ENCODE results near the gene EXOC6.

The EXOC6 gene

DNA sequence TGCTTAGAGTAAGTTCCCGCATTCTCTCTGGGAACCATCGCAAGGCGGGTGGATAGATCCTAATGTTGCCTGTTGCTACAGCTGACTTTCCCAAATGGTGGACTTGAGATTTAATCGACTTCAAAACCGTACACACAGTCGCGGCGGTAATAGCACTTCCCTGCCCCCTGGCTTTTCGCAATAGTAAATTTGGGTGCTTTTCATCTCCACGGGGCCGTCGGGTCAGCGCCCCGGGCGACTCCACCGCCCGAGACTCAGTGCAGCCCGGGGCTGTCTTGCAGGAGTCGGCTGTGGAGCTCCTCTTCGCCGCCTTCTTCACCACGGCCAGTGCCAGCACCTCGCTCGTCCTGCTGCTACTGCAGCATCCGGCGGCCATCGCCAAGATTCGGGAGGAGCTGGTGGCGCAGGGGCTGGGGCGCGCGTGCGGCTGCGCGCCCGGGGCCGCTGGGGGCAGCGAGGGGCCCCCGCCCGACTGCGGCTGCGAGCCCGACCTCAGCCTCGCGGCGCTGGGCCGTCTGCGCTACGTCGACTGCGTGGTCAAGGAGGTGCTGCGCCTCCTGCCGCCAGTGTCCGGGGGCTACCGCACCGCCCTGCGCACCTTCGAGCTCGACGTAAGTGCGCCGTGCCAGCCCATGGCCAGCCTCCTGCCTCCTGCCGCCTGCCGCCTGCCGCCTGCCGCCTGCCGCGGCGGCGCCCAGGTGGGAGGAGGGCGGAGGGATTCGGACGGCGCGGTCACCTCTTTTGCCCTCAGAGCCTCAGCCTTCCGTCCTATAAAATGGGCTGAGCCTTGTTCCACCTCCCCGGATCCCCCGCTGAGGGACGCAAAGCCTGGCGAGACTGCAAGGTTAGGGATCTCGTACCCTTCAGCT lies 217.6 kb downstream of the EXOC6 start:
- TF ChIP-seq EZH2phosphoT487 (IDR thresholded peaks at IDR 0.05; ENCODE audit: borderline replicate concordance): no peak
- TF ChIP-seq, protein P1, sequence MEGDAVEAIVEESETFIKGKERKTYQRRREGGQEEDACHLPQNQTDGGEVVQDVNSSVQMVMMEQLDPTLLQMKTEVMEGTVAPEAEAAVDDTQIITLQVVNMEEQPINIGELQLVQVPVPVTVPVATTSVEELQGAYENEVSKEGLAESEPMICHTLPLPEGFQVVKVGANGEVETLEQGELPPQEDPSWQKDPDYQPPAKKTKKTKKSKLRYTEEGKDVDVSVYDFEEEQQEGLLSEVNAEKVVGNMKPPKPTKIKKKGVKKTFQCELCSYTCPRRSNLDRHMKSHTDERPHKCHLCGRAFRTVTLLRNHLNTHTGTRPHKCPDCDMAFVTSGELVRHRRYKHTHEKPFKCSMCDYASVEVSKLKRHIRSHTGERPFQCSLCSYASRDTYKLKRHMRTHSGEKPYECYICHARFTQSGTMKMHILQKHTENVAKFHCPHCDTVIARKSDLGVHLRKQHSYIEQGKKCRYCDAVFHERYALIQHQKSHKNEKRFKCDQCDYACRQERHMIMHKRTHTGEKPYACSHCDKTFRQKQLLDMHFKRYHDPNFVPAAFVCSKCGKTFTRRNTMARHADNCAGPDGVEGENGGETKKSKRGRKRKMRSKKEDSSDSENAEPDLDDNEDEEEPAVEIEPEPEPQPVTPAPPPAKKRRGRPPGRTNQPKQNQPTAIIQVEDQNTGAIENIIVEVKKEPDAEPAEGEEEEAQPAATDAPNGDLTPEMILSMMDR (conservative IDR thresholded peaks at IDR 0.05; ENCODE audit: low read length): no peak
- no peaks in the 10 kb centered on the region for H3K79me2 ChIP-seq (ENCODE audit: insufficient read depth, low read length)
- H3K36me3 ChIP-seq (ENCODE audit: insufficient read depth, low read length): no peaks in the 10 kb centered on the region
- H3K9ac ChIP-seq (ENCODE audit: low read depth, low read length, poor library complexity, severe bottlenecking): no peak overlapping the region
- H3K4me1 ChIP-seq (ENCODE audit: insufficient read depth, low read length, poor library complexity, severe bottlenecking): no peaks in the 10 kb centered on the region
- no peak overlapping the region for H3K4me3 ChIP-seq (ENCODE audit: low read length, poor library complexity, severe bottlenecking)
- H3F3A ChIP-seq (ENCODE audit: low read depth): no peaks in the 10 kb centered on the region
- no peaks in the 10 kb centered on the region for H4K20me1 ChIP-seq (ENCODE audit: insufficient read depth, low read length, poor library complexity, severe bottlenecking)
- H3K9me3 ChIP-seq (ENCODE audit: insufficient read depth, low read depth, low read length): no peaks in the 10 kb centered on the region
- no peaks in the 10 kb centered on the region for H3K27me3 ChIP-seq (ENCODE audit: insufficient read depth, low read length, poor library complexity, severe bottlenecking)
- H3K9me2 ChIP-seq (replicated peaks; ENCODE audit: low read depth, low read length): no peaks in the 10 kb centered on the region
- H2AFZ ChIP-seq (ENCODE audit: low read length): no peak overlapping the region
- no peak overlapping the region for H3K4me2 ChIP-seq (ENCODE audit: low read depth, low read length, poor library complexity, severe bottlenecking)

DNA sequence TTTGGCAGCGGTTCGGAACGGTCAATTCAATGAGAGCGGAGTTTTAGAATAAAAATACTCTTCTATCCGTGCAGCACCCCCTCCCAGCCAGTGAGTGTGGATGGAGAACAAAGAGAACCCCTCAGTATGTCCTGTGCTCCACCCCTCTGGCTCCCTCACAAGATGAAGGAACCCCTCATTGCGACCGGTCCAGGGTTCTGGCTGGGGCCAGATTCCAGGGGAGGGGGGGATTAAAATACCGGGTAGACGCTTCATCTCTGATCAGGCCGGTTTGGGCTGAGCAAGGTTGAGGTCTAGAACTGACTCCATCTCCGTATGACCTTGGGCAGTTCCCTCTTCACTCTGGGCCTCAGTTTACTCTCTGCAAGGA lies 218.2 kb downstream of the EXOC6 start:
- Histone ChIP-seq H2AFZ (ENCODE audit: low read length) (no peak overlapping the region), H4K20me1 (ENCODE audit: insufficient read depth, low read length, poor library complexity, severe bottlenecking) (no peaks in the 10 kb centered on the region), H3K9me3 (ENCODE audit: insufficient read depth, low read depth, low read length) (no peaks in the 10 kb centered on the region), H3K27me3 (ENCODE audit: insufficient read depth, low read length, poor library complexity, severe bottlenecking) (no peaks in the 10 kb centered on the region), H3K36me3 (ENCODE audit: insufficient read depth, low read length) (no peaks in the 10 kb centered on the region), H3K4me1 (ENCODE audit: insufficient read depth, low read length, poor library complexity, severe bottlenecking) (no peaks in the 10 kb centered on the region), H3K79me2 (ENCODE audit: insufficient read depth, low read length) (no peaks in the 10 kb centered on the region), H3K4me3 (ENCODE audit: low read length, poor library complexity, severe bottlenecking) (no peak overlapping the region), H3K4me2 (ENCODE audit: low read depth, low read length, poor library complexity, severe bottlenecking) (no peak overlapping the region), H3F3A (ENCODE audit: low read depth) (no peaks in the 10 kb centered on the region), H3K9me2 (replicated peaks; ENCODE audit: low read depth, low read length) (no peaks in the 10 kb centered on the region), H3K9ac (ENCODE audit: low read depth, low read length, poor library complexity, severe bottlenecking) (no peak overlapping the region)
- TF ChIP-seq EZH2phosphoT487 (IDR thresholded peaks at IDR 0.05; ENCODE audit: borderline replicate concordance): no peak
- TF ChIP-seq, protein P1 (conservative IDR thresholded peaks at IDR 0.05; ENCODE audit: low read length): no peak

DNA sequence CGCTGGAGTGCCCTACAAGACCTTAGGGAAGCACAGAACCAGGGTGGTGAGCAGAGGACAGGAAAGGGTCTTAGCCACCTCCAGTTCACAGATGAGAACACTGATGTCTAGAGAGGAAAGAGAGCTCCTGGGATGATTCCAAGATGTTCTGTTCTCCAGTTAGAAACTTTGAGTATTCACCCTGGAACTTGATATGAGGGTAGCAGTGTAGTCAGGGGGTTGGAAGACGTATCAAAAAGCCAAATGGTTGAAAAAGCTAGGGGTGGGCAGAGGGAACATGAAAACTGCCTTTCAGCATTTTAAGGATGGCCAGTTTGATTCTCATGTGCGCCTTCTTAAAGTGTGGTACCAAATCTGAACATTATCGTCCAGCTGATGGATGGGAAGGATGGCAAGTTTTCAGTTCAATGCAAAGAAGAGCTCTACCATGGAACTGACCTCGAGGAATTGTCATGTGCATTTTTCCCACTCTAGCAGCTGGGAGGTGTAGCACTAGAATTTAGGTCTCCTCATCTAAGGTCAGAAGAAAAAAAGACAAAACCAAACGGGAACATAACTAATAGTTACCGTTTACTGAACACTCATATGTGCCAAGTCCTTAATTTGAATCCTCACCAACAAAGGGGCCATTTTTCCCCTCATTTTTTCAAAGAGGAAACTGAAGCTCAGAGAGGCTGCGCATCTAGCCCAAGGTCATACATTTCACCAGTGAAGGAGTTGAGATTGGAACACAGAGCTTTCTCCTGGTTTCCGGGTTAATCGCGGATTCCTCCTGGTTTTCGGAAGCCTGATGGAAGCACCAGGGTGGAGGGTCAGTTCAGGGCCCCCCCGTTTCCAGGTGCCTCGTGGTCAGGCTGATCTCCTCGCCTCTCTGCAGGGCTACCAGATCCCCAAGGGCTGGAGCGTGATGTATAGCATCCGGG lies 219.4 kb downstream of the EXOC6 start:
- Histone ChIP-seq H3K4me2 (ENCODE audit: low read depth, low read length, poor library complexity, severe bottlenecking) (no peak overlapping the region), H3K4me3 (ENCODE audit: low read length, poor library complexity, severe bottlenecking) (no peak overlapping the region), H3K27me3 (ENCODE audit: insufficient read depth, low read length, poor library complexity, severe bottlenecking) (no peaks in the 10 kb centered on the region)

More for the DNA sequence above, 219.4 kb downstream of the EXOC6 start:
- H4K20me1 ChIP-seq (ENCODE audit: insufficient read depth, low read length, poor library complexity, severe bottlenecking): no peaks in the 10 kb centered on the region
- H3K36me3 ChIP-seq (ENCODE audit: insufficient read depth, low read length): no peaks in the 10 kb centered on the region
- H3K9me2 ChIP-seq (replicated peaks; ENCODE audit: low read depth, low read length): no peaks in the 10 kb centered on the region
- no peaks in the 10 kb centered on the region for H3K4me1 ChIP-seq (ENCODE audit: insufficient read depth, low read length, poor library complexity, severe bottlenecking)
- H3F3A ChIP-seq (ENCODE audit: low read depth): no peaks in the 10 kb centered on the region
- no peaks in the 10 kb centered on the region for H3K79me2 ChIP-seq (ENCODE audit: insufficient read depth, low read length)
- TF ChIP-seq EZH2phosphoT487 (IDR thresholded peaks at IDR 0.05; ENCODE audit: borderline replicate concordance): no peak
- TF ChIP-seq, protein P1 (conservative IDR thresholded peaks at IDR 0.05; ENCODE audit: low read length): no peak
- no peak overlapping the region for H2AFZ ChIP-seq (ENCODE audit: low read length)
- H3K9ac ChIP-seq (ENCODE audit: low read depth, low read length, poor library complexity, severe bottlenecking): no peak overlapping the region
- H3K9me3 ChIP-seq (ENCODE audit: insufficient read depth, low read depth, low read length): no peaks in the 10 kb centered on the region

All from Loucy (cell line).